Fibroblast of pulmonary artery (primary cell): ENCODE data around the gene STK33.

Source experiments
- DNase-seq: peaks from one replicate; pipeline ENCODE4 v3.0.0-alpha.2; 2010; ENCODE audit warnings: low read depth
- H3K4me3 ChIP-seq: replicated peaks from 2 replicates; pipeline ENCODE4 v1.5.1; 2011; ENCODE audit warnings: low read depth, mild to moderate bottlenecking, control low read depth, low read length, moderate library complexity
- CTCF ChIP-seq: IDR thresholded peaks from 2 replicates; pipeline ENCODE4 v1.5.1; 2011; ENCODE audit warnings: mild to moderate bottlenecking, control low read depth, low read length, inconsistent platforms; ENCODE audit errors: missing control alignments

The STK33 gene

GRCh38 chr11:8596504-8597046 is 2.5 kb upstream of the STK33 start:
- H3K4me3 ChIP-seq = no peak overlapping the region
- DNase-seq = peak; percentile 19
- no peak for TF ChIP-seq CTCF

GRCh38 chr11:8593455-8593854 is 573 bp downstream of the STK33 start:
- no peak for TF ChIP-seq CTCF
- peak overlapping the region; percentile 54 for H3K4me3 ChIP-seq
- no peak for DNase-seq

GRCh38 chr11:8587915-8588314 is 6.1 kb downstream of the STK33 start:
- no peak for DNase-seq

GRCh38 chr11:8586805-8587204 is 7.2 kb downstream of the STK33 start:
- no peak overlapping the region for H3K4me3 ChIP-seq
- no peak for DNase-seq
- TF ChIP-seq CTCF = no peak

More at GRCh38 chr11:8587915-8588314, 6.1 kb downstream of the STK33 start:
- H3K4me3 ChIP-seq = no peak overlapping the region
- TF ChIP-seq CTCF = no peak

- TF ChIP-seq CTCF = no peak
- no peak for DNase-seq
- H3K4me3 ChIP-seq = no peak overlapping the region
Observed at GRCh38 chr11:8586184-8586583, 7.8 kb downstream of the STK33 start.

GRCh38 chr11:8584511-8584910 is 9.5 kb downstream of the STK33 start:
- no peak for TF ChIP-seq CTCF

GRCh38 chr11:8584082-8584481 is 9.9 kb downstream of the STK33 start:
- no peak for TF ChIP-seq CTCF
- no peak for DNase-seq
- H3K4me3 ChIP-seq = no peak overlapping the region

More at GRCh38 chr11:8584511-8584910, 9.5 kb downstream of the STK33 start:
- no peak for DNase-seq
- H3K4me3 ChIP-seq = no peak overlapping the region
